CD4-positive, CD25-positive, alpha-beta regulatory T cell (primary cell): ENCODE results near the gene INPP4B. TPM values are rescaled to one million over a fixed set of nuclear protein-coding genes. Genes with fewer than 3 reads are reported as not detected.

Experiments used
- ATAC-seq, 2 donors: fragments of 150-1000 bp; cut with Tn5 transposase; one replicate each; pipeline ENCODE4 v1.10.0; 2021; ENCODE audit warnings: low read depth in 2 of 2, moderate number of reproducible peaks in 2 of 2, moderate library complexity in 1 of 2
- DNase-seq, 3 donors: peaks; one replicate each; pipeline versions ENCODE4 v3.0.0 to v3.0.0-alpha.2; 2012 to 2022; ENCODE audit warnings: mixed read lengths in 1 of 3
- H3K27ac ChIP-seq: one replicate; pipeline ENCODE4 v1.7.0; 2013; ENCODE audit warnings: mild to moderate bottlenecking, low read length; ENCODE audit not compliant: insufficient read depth, poor library complexity, severe bottlenecking
- H3K27me3 ChIP-seq: one replicate; pipeline ENCODE4 v1.7.0; 2013; ENCODE audit warnings: low read length; ENCODE audit not compliant: control insufficient read depth, insufficient read depth
- H3K36me3 ChIP-seq: one replicate; pipeline ENCODE4 v1.7.0; 2013; ENCODE audit warnings: mild to moderate bottlenecking, low read length, moderate library complexity; ENCODE audit not compliant: control insufficient read depth, insufficient read depth
- H3K4me1 ChIP-seq: 2 replicates; pipeline ENCODE4 v1.7.0; 2013; ENCODE audit warnings: mild to moderate bottlenecking, low read length; ENCODE audit not compliant: insufficient read depth, control insufficient read depth, poor library complexity, severe bottlenecking
- H3K4me3 ChIP-seq: one replicate; pipeline ENCODE4 v1.7.0; 2013; ENCODE audit warnings: low read depth, mild to moderate bottlenecking, low read length, moderate library complexity
- H3K9me3 ChIP-seq, 2 experiments: 1 replicate in 1 of 2; 2 replicates in 1 of 2; pipeline ENCODE4 v1.7.0; 2013; ENCODE audit warnings: low read length in 2 of 2, mild to moderate bottlenecking in 1 of 2, moderate library complexity in 1 of 2; ENCODE audit not compliant: control insufficient read depth in 2 of 2
- H3K27ac Mint-ChIP-seq, 3 donors: one replicate each; pipeline ENCODE4 v1.8.0; 2020 to 2022; ENCODE audit warnings: mild to moderate bottlenecking in 3 of 3, mixed read lengths in 3 of 3, moderate library complexity in 2 of 3
- H3K27me3 Mint-ChIP-seq: one replicate; pipeline ENCODE4 v1.8.0; 2022; ENCODE audit warnings: mild to moderate bottlenecking, mixed read lengths
- H3K36me3 Mint-ChIP-seq: one replicate; pipeline ENCODE4 v1.8.0; 2020; ENCODE audit warnings: mixed read lengths
- H3K4me1 Mint-ChIP-seq, 4 donors: one replicate each; pipeline ENCODE4 v1.8.0; 2020 to 2022; ENCODE audit warnings: mixed read lengths in 4 of 4, mild to moderate bottlenecking in 1 of 4
- H3K4me3 Mint-ChIP-seq, 4 donors: one replicate each; pipeline ENCODE4 v1.8.0; 2020 to 2022; ENCODE audit warnings: mild to moderate bottlenecking in 4 of 4, mixed read lengths in 4 of 4, moderate library complexity in 3 of 4
- H3K9me3 Mint-ChIP-seq, 7 donors: one replicate each; pipeline ENCODE4 v1.8.0; 2020 to 2022; ENCODE audit warnings: mixed read lengths in 7 of 7, mild to moderate bottlenecking in 3 of 7, moderate library complexity in 2 of 7
- polyA plus RNA-seq, 4 donors: library from polyadenylated mRNA; unstranded; fragments of 300-500 nt; fragmentation: Illumina TruSeq; gene quantifications; one replicate each; pipeline ENCODE4 v1.2.3, GENCODE V29; 2021
- total RNA-seq: library from RNA; stranded (reverse); gene quantifications from one replicate; pipeline ENCODE4 v1.2.3, GENCODE V29; 2022

INPP4B gene
- total and polyA plus RNA-seq, 5 donors from 2014 or later: 37.6 to 89.4 (median 44.6) TPM

DNA sequence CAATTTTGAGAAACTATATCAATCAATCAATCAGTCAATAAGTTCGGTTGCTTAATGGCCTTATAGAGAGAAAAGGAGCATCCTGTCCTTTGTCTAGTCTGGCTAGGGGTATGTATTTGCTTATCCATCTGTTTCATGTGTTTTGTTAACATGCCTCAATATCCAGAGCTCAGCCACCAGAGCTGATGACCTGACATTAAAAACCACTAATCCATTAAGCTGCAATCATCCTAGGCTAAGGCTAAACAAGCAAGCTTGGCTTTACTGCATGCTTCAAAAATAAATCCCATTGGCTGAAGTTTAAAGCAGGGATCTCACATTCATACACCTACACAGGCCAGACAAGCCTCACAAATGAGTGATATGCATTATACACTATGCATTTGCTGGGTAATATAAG, 139.7 kb downstream of the INPP4B start:
- Histone ChIP-seq H3K9me3 (peaks cover 2 to 8% of the 10 kb centered on the region in 2 experiments), H3K4me3 (no peak overlapping the region), H3K27me3 (no peaks in the 10 kb centered on the region), H3K27ac (peak overlapping the region; percentile 26), H3K36me3 (no peaks in the 10 kb centered on the region), H3K4me1 (peaks cover 62% of the 10 kb centered on the region)
- Mint-ChIP-seq H3K9me3 (peaks cover 0 to 18% (median 7%) of the 10 kb centered on the region in 7 donors), H3K4me3 (no peak overlapping the region), H3K27me3 (no peaks in the 10 kb centered on the region), H3K36me3 (peaks cover 3% of the 10 kb centered on the region), H3K27ac (no peak overlapping the region), H3K4me1 (peaks cover 12 to 24% (median 21%) of the 10 kb centered on the region in 4 donors)
- DNase-seq: no peak
- ATAC-seq: no peak

DNA sequence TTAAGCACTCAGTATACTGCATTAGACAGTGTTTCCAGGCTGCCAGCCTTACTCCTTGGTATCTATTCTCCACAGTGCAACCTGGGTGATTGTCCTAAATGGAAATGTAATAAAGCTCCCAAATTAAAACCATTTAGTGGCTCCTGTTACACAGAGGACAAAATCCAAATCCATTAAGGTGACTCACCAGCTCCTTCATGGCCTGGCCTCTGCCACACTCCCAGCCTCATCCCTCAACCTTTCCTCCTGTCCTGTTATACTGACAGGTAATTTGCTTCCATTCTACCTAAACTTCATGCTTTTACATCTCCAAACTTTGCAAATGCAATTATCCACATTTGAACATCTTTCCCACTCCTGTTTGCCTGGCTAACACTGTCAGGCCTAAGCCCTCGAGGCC, 140.3 kb downstream of the INPP4B start:
- Mint-ChIP-seq H3K4me1 (peaks cover 12 to 26% (median 22%) of the 10 kb centered on the region in 4 donors), H3K36me3 (peaks cover 3% of the 10 kb centered on the region), H3K9me3 (peaks cover 0 to 16% (median 4%) of the 10 kb centered on the region in 7 donors), H3K27ac (no peak overlapping the region), H3K27me3 (no peaks in the 10 kb centered on the region), H3K4me3 (no peak overlapping the region)
- Histone ChIP-seq H3K27me3 (no peaks in the 10 kb centered on the region), H3K27ac (peak overlapping the region; percentile 26), H3K9me3 (peaks cover 2 to 8% of the 10 kb centered on the region in 2 experiments), H3K4me3 (peak overlapping the region; percentile 4), H3K36me3 (no peaks in the 10 kb centered on the region), H3K4me1 (peaks cover 67% of the 10 kb centered on the region)
- DNase-seq (no peak), ATAC-seq (no peak)

DNA sequence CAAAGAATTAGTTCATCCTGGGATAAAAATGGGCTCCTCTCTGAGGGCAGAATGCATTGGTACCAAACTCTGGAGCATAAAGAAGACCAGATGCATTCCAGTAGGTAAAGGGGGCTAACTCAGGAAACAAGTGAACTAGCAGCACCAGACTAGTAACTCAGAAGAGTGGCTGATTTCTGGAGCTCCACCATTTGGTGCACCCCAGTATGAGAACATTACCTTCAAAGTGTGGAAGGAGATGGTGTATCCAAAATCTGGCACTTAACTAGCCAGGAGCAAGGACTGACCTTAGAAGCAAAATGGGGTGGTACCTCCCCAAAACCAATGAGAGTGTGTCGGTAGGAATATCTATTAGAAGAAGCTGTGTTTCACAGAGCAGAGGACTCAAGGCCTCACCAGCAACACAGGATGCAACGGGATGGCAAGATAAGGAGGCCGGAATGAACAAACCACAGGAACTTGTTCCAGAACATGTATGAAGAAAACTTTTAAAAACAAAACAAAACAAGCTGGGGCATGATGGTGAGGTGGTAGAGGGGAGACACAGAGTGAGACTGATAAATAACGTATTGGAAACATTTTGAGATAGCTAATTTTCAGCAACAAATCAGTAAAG, 142.3 kb downstream of the INPP4B start:
- Mint-ChIP-seq H3K9me3 (peaks cover 0 to 12% (median 2%) of the 10 kb centered on the region in 7 donors), H3K36me3 (peaks cover 6% of the 10 kb centered on the region), H3K27ac (no peak overlapping the region), H3K27me3 (no peaks in the 10 kb centered on the region), H3K4me3 (no peak overlapping the region), H3K4me1 (peaks cover 24 to 38% (median 28%) of the 10 kb centered on the region in 4 donors)
- H3K36me3 ChIP-seq: no peaks in the 10 kb centered on the region
- peaks cover 87% of the 10 kb centered on the region for H3K4me1 ChIP-seq
- H3K27me3 ChIP-seq: no peaks in the 10 kb centered on the region
- ATAC-seq: peak; percentile 47 to 66
- peaks cover 0 to 5% of the 10 kb centered on the region in 2 experiments for H3K9me3 ChIP-seq
- H3K27ac ChIP-seq: peak overlapping the region; percentile 53
- DNase-seq: peak in 2 of 3 donors; percentile 42 to 83
- H3K4me3 ChIP-seq: peak overlapping the region; percentile 43

DNA sequence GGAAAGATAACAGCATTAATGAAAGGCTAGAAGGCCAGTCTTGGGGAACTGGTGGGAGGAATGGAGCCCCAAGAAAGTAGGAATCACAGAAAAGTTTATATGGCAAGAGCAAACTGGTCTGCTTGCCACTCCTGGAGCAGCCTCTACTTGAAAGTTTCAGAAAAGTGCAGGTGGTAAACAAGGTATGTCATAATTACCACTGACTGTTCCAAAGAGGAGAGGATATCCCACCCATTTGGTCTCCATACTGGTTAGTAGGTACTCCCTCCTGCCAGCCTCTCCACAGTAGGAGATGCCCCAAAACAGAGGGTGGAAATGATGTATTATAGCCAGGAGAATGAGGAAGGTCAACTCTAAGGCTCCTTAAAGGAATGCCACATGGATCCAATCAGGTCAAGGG, 145.1 kb downstream of the INPP4B start:
- H3K36me3 Mint-ChIP-seq: peaks cover 6% of the 10 kb centered on the region
- H3K27ac Mint-ChIP-seq: peak overlapping the region; percentile 88 to 99 (median 93)
- no peaks in the 10 kb centered on the region for H3K27me3 Mint-ChIP-seq
- Histone ChIP-seq H3K27me3 (no peaks in the 10 kb centered on the region), H3K4me1 (peaks cover 98% of the 10 kb centered on the region), H3K27ac (peak overlapping the region; percentile 70), H3K4me3 (peak overlapping the region; percentile 71), H3K36me3 (no peaks in the 10 kb centered on the region), H3K9me3 (no peaks in the 10 kb centered on the region)
- H3K4me3 Mint-ChIP-seq: peak overlapping the region; percentile 46 to 75 (median 68)
- ATAC-seq (peak in 1 of 2 donors; percentile 22), DNase-seq (peak in 1 of 3 donors; percentile 63)
- H3K4me1 Mint-ChIP-seq: peaks cover 31 to 59% (median 51%) of the 10 kb centered on the region in 4 donors
- peaks cover 0 to 6% (median 2%) of the 10 kb centered on the region in 7 donors for H3K9me3 Mint-ChIP-seq

DNA sequence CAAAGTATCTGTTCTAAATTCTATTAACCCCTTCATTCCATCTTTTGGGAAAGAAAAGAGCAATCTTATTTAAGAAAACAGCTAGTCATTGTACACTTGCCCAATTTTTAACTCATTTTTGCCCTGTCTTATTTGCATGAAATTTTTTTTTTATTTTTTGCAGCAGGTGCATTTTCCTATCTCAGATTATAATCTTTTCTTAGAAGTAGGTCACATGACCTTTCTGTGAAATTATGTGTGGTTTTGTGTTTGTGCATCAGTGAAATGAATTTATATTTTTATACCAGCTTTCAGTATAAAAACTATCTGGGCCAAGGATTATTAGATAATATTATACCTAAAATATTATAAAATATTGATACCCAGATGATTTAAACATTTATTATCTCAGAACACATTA, 145.6 kb downstream of the INPP4B start:
- H3K9me3 ChIP-seq: no peaks in the 10 kb centered on the region
- DNase-seq (peak in 2 of 3 donors; percentile 63 to 85), ATAC-seq (peak; percentile 28 to 35)
- Mint-ChIP-seq H3K9me3 (peaks cover 0 to 6% (median 2%) of the 10 kb centered on the region in 7 donors), H3K36me3 (peaks cover 6% of the 10 kb centered on the region), H3K4me1 (peaks cover 35 to 64% (median 56%) of the 10 kb centered on the region in 4 donors), H3K4me3 (peak overlapping the region; percentile 46 to 71 (median 59)), H3K27me3 (no peaks in the 10 kb centered on the region), H3K27ac (peak overlapping the region; percentile 88 to 99 (median 93))
- peak overlapping the region; percentile 71 for H3K4me3 ChIP-seq
- H3K36me3 ChIP-seq: no peaks in the 10 kb centered on the region
- peak overlapping the region; percentile 70 for H3K27ac ChIP-seq
- peaks cover 98% of the 10 kb centered on the region for H3K4me1 ChIP-seq
- no peaks in the 10 kb centered on the region for H3K27me3 ChIP-seq

DNA sequence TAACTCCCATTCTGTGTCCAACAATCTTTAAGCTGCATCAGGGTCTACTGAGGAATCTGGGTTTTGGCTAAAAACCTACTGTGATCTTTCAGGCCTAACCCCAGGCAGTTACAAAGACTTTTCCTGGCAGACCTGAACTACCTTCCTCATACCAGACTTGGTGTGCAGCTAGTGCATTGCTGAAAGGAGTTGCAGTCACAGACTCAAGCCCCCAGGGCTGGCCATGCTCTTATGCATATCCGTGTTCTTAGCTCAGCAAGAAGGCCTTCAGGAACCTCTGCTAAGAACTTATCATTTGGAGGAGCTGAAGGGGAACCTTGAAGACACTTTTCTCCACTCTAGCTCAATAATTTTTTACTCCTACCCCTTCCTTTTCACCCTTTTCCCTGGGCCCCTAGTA, 147.5 kb downstream of the INPP4B start:
- H3K4me1 Mint-ChIP-seq: peaks cover 35 to 70% (median 56%) of the 10 kb centered on the region in 4 donors
- H3K36me3 Mint-ChIP-seq: peaks cover 6% of the 10 kb centered on the region
- Histone ChIP-seq H3K27ac (peak overlapping the region; percentile 53), H3K4me1 (peaks cover 78% of the 10 kb centered on the region), H3K27me3 (no peaks in the 10 kb centered on the region), H3K36me3 (no peaks in the 10 kb centered on the region), H3K4me3 (no peak overlapping the region), H3K9me3 (no peaks in the 10 kb centered on the region)
- no peak for ATAC-seq
- H3K4me3 Mint-ChIP-seq: peak overlapping the region in 3 of 4 donors; percentile 12 to 53 (median 46)
- H3K27me3 Mint-ChIP-seq: no peaks in the 10 kb centered on the region
- peak overlapping the region; percentile 75 to 99 (median 88) for H3K27ac Mint-ChIP-seq
- DNase-seq: no peak
- peaks cover 0 to 6% (median 2%) of the 10 kb centered on the region in 7 donors for H3K9me3 Mint-ChIP-seq

DNA sequence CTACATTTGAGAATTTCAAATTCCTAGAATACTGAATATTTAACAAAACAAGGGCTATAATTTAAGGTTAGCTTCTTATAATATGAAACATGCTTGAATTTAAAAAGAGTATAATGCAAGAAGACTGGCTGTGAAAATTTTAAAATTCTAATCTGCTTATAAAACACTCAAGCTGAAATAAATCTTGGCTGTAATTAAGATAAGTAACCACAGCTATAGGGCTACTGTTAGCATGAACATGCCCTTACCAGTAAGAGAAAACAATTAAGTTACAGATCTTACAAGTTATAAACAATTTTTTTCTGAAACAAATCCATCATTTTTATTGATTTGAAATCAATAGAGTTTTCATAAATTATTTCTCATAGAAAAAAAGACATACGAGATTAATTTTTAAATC, 148.2 kb downstream of the INPP4B start:
- H3K27ac Mint-ChIP-seq: peak overlapping the region; percentile 75 to 99 (median 95)
- DNase-seq: no peak
- Histone ChIP-seq H3K4me3 (no peak overlapping the region), H3K27me3 (no peaks in the 10 kb centered on the region), H3K9me3 (no peaks in the 10 kb centered on the region), H3K36me3 (no peaks in the 10 kb centered on the region), H3K27ac (peak overlapping the region; percentile 44), H3K4me1 (peaks cover 72% of the 10 kb centered on the region)
- ATAC-seq: no peak
- H3K27me3 Mint-ChIP-seq: no peaks in the 10 kb centered on the region
- H3K4me1 Mint-ChIP-seq: peaks cover 31 to 73% (median 55%) of the 10 kb centered on the region in 4 donors
- H3K9me3 Mint-ChIP-seq: peaks cover 0 to 6% (median 2%) of the 10 kb centered on the region in 7 donors
- H3K36me3 Mint-ChIP-seq: peaks cover 6% of the 10 kb centered on the region
- H3K4me3 Mint-ChIP-seq: peak overlapping the region in 1 of 4 donors; percentile 46
